ENCODE data around the gene RNASE12.
"Not testable (repeated sequence)": the region's sequence is repeated elsewhere in the genome, so short reads cannot be mapped to it uniquely, and the experiment has no call there.

The RNASE12 gene

GRCh38 chr14:20614038-20614840, 23.1 kb upstream of the RNASE12 start:
- DNase-seq (ENCODE audit: low read depth), result no peak

GRCh38 chr14:20613094-20614037, 22.2 kb upstream of the RNASE12 start:
- peak; percentile 97 for DNase-seq (ENCODE audit: low read depth)

GRCh38 chr14:20612403-20612802, 21.2 kb upstream of the RNASE12 start:
- no peak for DNase-seq (ENCODE audit: low read depth)

GRCh38 chr14:20611277-20611676, 20.1 kb upstream of the RNASE12 start:
- no peak for DNase-seq (ENCODE audit: low read depth)

DNA sequence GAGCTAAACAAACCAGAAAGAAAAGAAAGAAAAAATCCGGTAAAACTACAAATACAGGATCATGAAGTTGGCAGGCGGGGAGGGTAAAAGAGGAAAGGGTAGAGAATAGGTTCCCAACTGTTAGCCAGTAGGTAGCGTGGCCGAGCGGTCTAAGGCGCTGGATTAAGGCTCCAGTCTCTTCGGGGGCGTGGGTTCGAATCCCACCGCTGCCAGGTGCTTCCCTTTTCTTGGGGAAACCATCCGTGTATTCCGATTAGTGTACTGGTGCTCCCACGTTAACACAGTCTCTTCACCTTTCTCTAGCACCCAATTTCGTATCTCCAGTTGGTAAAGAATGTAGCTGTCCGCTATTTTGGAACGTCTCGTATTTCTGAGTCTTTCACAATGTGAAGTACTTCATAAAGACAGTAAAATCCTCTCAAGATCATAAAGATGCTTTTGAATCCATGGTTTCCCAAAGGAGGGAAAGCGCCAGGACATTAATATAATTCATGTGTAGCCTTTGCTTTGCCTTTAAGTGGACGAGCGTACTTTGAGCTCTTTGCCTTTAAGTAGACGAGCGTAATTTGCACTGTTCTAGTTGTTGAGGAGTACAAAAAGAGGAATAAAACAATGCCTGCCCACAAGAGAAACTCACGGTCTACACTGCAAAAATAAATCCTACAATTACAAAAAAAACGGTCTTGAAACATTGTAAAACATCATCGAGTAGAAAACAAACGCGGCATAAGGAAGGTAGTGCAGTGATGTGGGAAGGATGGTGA, 19.0 kb upstream of the RNASE12 start:
- DNase-seq (ENCODE audit: low read depth), result peak; percentile 61

DNA sequence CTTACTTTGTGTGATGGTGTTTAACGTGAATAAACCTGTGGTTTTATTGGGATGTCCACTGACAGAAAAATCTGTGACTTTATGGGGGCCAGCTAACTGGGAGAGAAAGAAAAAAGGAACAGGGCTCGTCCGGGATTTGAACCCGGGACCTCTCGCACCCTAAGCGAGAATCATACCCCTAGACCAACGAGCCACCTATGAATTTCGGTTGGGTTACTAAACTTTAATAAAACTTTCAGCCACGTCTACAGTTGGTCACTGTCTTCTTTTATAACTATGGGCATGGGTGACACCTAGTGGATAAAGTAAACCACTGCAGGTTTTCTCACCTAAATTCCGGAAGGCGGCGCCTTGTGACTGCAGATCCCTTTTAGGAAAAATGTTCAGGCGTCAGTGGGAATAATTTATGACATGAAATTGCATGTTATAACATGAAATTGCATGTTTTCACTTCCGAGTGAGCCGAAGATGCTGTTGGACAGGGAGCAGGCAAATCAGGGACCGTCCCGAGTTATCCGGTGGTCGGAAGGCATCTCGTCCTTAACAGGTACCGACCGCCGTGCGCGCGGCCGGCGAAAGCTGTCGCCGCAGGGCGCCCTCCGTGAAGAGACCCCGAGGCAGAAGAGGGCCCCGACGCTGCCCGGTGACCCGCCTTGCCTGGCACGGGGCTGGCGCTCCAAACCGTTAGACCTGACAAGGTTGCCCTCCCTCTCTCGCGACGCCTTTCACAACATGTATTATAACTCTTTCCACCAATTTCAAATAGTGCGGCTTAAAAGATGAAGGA, 18.2 kb upstream of the RNASE12 start:
- DNase-seq (ENCODE audit: low read depth), result peak; percentile 85

- no peak for DNase-seq (ENCODE audit: low read depth)
Measured at GRCh38 chr14:20608383-20609110, 17.4 kb upstream of the RNASE12 start.

- no peak for DNase-seq (ENCODE audit: low read depth)
Measured at GRCh38 chr14:20607617-20608016, 16.4 kb upstream of the RNASE12 start.

DNA sequence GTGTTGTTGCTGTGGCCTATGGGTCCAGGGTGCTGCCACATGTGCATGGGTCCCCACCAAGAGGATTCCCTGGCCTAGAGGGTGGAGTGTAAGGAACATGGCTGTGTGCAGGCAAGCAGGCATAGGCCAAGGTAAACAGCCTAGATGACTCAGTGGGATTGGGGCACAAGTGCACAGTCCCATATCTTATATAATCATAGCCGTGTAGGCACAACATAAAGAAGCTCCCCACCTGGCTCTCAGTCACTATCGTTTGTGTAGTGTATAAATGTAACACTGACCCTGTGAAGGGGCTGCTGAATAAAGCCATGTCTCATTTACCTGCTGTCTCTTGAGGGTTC, 15.7 kb upstream of the RNASE12 start:
- no peak for DNase-seq (ENCODE audit: low read depth)

DNA sequence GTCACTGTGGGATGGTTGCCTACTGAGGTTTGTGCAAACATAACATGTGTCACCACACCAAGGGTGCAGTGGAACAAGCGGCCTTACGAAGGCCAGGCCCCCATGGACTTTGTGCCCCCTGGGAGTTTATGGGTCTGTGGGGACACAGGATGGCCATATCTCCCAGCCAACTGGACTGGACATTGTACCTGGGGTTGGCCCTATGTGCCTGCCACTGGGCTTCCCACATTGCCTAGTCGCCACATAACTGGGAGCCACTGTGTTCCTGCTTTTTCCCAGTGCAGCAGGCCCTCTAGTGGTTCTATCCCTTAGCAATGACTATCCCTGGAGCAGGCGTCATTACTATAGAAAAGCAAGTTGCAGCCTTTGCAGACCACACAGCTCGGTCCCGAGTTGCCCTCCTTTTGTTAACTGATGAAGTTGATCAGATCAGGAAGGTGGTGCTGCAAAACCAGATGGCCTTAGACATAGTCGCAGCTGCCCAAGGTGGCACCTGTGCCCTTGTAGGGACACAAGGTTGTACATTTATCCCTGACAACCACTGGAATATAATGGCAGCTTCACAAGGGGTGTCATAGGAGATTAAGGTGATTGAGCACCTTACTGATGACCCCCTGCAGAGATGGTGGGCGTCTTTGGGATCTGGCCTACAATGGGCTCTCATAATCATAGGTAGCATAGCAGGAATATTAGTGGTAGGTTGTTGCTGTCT, 15.2 kb upstream of the RNASE12 start:
- no peak for DNase-seq (ENCODE audit: low read depth)

GRCh38 chr14:20603813-20604690, 12.9 kb upstream of the RNASE12 start:
- DNase-seq (ENCODE audit: low read depth), result no peak

GRCh38 chr14:20602583-20602982, 11.4 kb upstream of the RNASE12 start:
- DNase-seq (ENCODE audit: low read depth), result no peak

- DNase-seq (ENCODE audit: low read depth), result no peak
Measured at GRCh38 chr14:20601522-20601921, 10.3 kb upstream of the RNASE12 start.

GRCh38 chr14:20597108-20597507, 5.9 kb upstream of the RNASE12 start:
- no peak for DNase-seq (ENCODE audit: low read depth)

- not testable (repeated sequence) for DNase-seq (ENCODE audit: low read depth)
Measured at GRCh38 chr14:20595726-20596125, 4.5 kb upstream of the RNASE12 start.

- DNase-seq (ENCODE audit: low read depth), result no peak
Measured at GRCh38 chr14:20592574-20592973, 1.4 kb upstream of the RNASE12 start.

DNA sequence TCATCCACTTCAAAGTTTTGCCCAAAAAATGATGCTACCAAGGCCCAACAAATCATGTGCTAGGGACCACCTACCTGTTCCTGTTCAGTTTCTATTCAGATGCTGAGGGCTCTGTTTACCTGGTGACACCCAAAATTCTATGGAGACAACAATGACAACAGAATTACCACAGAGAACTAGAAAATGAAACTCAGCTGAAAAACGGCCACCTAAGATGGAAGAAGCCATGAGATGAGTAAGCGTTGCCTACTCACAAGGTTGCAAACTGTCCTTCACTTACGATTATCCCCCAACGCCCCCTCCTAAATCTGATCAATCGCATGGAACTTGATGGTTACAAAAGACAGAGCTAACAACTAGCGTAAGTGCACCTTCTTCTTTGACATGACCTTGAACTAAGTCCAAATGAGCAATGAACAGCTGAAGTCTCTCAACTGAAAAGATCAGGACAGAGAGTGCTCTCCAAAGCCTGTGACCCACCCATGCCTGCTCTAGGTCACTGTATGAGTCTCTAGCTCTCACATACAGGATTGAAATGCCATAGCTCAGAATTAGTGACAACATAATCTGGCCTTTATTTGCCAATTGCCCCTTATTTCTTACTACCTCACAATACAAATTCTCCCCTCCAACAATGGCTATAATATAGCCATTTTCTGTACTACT, 3.6 kb downstream of the RNASE12 start, which contains the start of gene RNASE11:
Gene RNASE11, minus strand, starts transcription at position 513 of the 666 bp plus-strand sequence.
- no peak for DNase-seq (ENCODE audit: low read depth)

GRCh38 chr14:20583908-20584307, 7.3 kb downstream of the RNASE12 start:
- DNase-seq (ENCODE audit: low read depth), result no peak

DNA sequence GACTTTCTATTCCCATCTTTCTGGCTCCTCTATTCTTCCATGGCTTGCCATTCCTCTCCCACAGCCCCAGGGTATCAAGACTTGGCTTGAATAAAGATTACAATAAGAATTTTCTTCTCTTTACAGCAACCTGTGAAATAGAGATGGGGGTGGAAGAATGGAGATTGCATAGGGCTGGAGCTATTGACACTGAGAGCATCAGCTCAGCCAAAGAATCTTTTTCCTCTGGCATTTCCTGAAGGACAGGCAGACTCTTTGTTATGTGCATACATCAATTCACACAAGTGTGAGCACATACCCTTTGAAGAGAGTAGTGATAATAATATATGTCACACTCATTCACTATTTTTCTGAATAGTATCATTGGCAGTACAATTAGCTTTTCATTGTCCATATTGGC, 8.0 kb downstream of the RNASE12 start:
- DNase-seq (ENCODE audit: low read depth), result no peak

Data from fibroblast of the conjunctiva (primary cell).